Adrenal gland (tissue), 12 donors: Measurements from ENCODE around the gene SEPTIN8. TPM values are rescaled to one million over a fixed set of nuclear protein-coding genes. Genes with fewer than 3 reads are reported as not detected.
A peak's percentile ranks its signal among the peaks of the same experiment; 100 is the strongest.

Experiments
- DNase-seq, 7 donors: peaks; one replicate each; pipeline ENCODE4 v3.0.0-alpha.2; 2019 to 2020
- H3K27ac ChIP-seq, 5 donors: fragments of 200-600 bp; sonication (generic) in 4 of 5; 1 replicate in 3 of 5; 2 replicates in 2 of 5; pipeline versions ENCODE4 v1.5.1 to v1.8.0; 2016 to 2020; ENCODE audit warnings: mild to moderate bottlenecking in 1 of 5
- H3K27me3 ChIP-seq: fragments of 200-600 bp; 2 replicates; pipeline ENCODE4 v1.8.0; 2021
- H3K36me3 ChIP-seq, 2 donors: fragments of 200-600 bp; replicated peaks in 1 of 2; 1 replicate in 1 of 2; 2 replicates in 1 of 2; pipeline versions ENCODE4 v1.5.1 to v1.8.0; 2018 to 2022
- H3K4me1 ChIP-seq, 2 donors: fragments of 200-600 bp; replicated peaks in 1 of 2; 1 replicate in 1 of 2; 2 replicates in 1 of 2; pipeline versions ENCODE4 v1.5.1 to v1.8.0; 2018 to 2021
- H3K4me3 ChIP-seq, 4 donors: fragments of 200-600 bp; sonication (generic) in 3 of 4; one replicate each; pipeline ENCODE4 v1.5.1; 2016 to 2018
- H3K9me3 ChIP-seq, 3 donors: fragments of 200-600 bp; sonication (generic) in 1 of 3; replicated peaks in 1 of 3; 1 replicate in 2 of 3; 2 replicates in 1 of 3; pipeline versions ENCODE4 v1.5.1 to v1.8.0; 2016 to 2021
- POLR2A ChIP-seq, 2 donors: fragments of 450-650 bp; IDR thresholded peaks; one replicate each; pipeline ENCODE4 v1.6.1; 2017; ENCODE audit warnings: antibody characterized with exemption in 2 of 2, mild to moderate bottlenecking in 2 of 2, moderate library complexity in 1 of 2
- WGBS, 4 donors: extraction: QIAGEN DNeasy Blood & Tissue Kit in 2 of 4; methylation state at CpG; one replicate each; pipeline versions ENCODE4 v1.1.5 to v1.1.7; 2013 to 2017; 5-methylcytosine and 5-hydroxymethylcytosine counted together
- intact Hi-C, 2 donors: fragments of 100-400 bp; cut with DNase I; formaldehyde crosslinking; loops; one replicate each; pipeline versions ENCODE4 v1.14.1 to v1.15.0; 2022 to 2023
- polyA plus RNA-seq, 3 donors: library from polyadenylated mRNA; stranded (reverse); fragments of 200-250 nt in 2 of 3; fragments of 350-450 nt in 1 of 3; fragmentation: Illumina TruSeq in 1 of 3; extraction: RNeasy Lipid Tissue Mini Kit (QIAGEN cat#74804) in 1 of 3; gene quantifications; one replicate each; pipeline ENCODE4 v1.2.3, GENCODE V29; 2013 to 2014
- total RNA-seq, 9 donors: library from RNA; depleted of rRNA in 4 of 9; stranded (reverse); fragments of >200 nt in 4 of 9; fragments of 120-200 nt in 1 of 9; fragmentation: NEBNext Ultra II Directional in 1 of 9; extraction: Animal tissue kit (Norgen Biotek cat#: 25700) in 1 of 9; gene quantifications; one replicate each; pipeline versions ENCODE4 v1.1.0 to v1.2.4, GENCODE V29; 2013 to 2023
- TF ChIP-seq, protein P1 (sequence below), 6 experiments: fragments of 450-650 bp in 4 of 6; fragments of 200-600 bp in 2 of 6; sonication (generic) in 1 of 6; IDR thresholded peaks; 1 replicate in 5 of 6; 2 replicates in 1 of 6; pipeline versions ENCODE4 v1.5.1 to v1.8.0; 2016 to 2021; ENCODE audit warnings: antibody characterized with exemption in 6 of 6, mild to moderate bottlenecking in 2 of 6, moderate library complexity in 1 of 6
- donor health status: healthy with polysubstance abuse.
- donor health status: Bipolar disorder and iron deficiency.
- donor health status: DM: yes; HTN: yes; CAD: no.
- donor health status: DM: no; HTN: no; CAD: no.
- donor health status: DM: no; HTN: no; CAD: no.
- donor health status: DM: yes; HTN: yes; CAD: no.

The SEPTIN8 gene
- total and polyA plus RNA-seq, 12 donors, result 9.7 to 36.2 (median 24.3) TPM

DNA sequence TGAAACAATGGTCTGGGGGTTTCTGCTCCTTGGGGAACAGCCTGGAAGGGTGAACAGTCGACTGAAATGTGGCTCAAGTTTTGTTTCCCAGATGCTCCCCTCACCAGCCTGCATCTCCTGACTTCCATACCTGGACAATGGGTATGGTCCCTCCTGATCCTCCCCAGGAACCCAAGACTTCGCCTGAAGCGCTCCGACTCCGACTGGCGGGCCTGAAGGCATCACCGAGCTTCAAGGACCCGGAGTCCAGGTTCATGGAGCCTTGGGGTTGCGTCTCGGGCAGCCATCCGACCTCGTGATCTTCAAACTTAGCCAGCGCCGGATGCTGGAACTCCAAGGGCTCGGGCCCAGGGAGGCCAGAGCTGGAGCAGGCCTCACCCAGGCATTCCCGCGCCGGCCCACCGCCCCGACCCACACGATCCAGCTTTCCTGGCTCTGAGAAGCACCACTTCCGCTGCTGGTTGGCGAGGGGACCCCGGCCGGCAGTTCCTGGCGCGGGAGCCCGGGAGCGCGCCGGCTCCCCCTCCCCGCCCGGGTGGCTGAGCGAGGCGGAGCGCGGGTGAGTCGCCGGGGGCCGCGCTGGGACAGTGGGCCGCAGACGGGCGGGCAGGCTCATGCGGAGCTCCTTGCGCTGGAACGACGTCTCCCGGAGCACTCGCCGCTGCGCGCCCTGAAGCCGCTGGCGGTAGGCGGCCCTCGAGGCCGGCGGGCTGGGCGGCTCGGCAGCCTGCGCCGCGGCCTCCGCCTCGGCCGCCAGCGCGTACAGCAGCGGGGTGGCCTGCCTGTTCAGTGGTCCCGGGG lies 48.2 kb upstream of the SEPTIN8 start:
- no peak overlapping the region for H3K4me3 ChIP-seq
- intact Hi-C loops, result no loop called here
- H3K9me3 ChIP-seq, result no peaks in the 10 kb centered on the region
- peaks cover 7 to 16% of the 10 kb centered on the region in 2 donors for H3K4me1 ChIP-seq
- 61 to 93% (median 71%) methylated on average over 3 to 71 of the region's 71 CpGs for WGBS, 4 donors
- no peak overlapping the region for H3K27ac ChIP-seq
- no peaks in the 10 kb centered on the region for H3K27me3 ChIP-seq
- DNase-seq, result no peak
- TF ChIP-seq POLR2A (IDR thresholded peaks at IDR 0.05), result no peak
- TF ChIP-seq, protein P1, sequence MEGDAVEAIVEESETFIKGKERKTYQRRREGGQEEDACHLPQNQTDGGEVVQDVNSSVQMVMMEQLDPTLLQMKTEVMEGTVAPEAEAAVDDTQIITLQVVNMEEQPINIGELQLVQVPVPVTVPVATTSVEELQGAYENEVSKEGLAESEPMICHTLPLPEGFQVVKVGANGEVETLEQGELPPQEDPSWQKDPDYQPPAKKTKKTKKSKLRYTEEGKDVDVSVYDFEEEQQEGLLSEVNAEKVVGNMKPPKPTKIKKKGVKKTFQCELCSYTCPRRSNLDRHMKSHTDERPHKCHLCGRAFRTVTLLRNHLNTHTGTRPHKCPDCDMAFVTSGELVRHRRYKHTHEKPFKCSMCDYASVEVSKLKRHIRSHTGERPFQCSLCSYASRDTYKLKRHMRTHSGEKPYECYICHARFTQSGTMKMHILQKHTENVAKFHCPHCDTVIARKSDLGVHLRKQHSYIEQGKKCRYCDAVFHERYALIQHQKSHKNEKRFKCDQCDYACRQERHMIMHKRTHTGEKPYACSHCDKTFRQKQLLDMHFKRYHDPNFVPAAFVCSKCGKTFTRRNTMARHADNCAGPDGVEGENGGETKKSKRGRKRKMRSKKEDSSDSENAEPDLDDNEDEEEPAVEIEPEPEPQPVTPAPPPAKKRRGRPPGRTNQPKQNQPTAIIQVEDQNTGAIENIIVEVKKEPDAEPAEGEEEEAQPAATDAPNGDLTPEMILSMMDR (IDR thresholded peaks at IDR 0.05), result no peak
- H3K36me3 ChIP-seq, result no peaks in the 10 kb centered on the region

DNA sequence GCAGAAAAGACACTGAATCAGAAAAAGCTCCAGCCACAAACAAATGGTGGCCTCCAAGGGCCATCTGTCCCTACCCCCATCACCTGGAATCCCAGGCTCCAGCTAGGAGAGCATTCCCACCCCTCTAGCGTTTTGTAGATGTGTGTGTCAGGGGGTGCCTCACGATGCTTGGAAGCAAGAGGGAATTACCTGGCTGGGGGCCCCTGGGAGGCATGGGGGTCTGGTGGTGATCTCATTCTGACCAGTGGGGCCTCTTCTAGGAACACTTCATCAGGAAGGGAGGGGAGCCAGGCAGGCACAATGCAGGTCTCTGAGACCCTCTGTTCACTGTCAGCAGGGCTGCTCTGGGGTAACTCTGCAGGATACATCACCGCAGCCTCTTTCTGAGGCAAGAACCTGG lies 47.4 kb upstream of the SEPTIN8 start:
- intact Hi-C loops, result loop anchor here in 1 of 2 donors (5.0 kb wide), 1 partner anchor 297 kb away; no protein-coding TSS in a partner anchor
- no peaks in the 10 kb centered on the region for H3K36me3 ChIP-seq
- no peaks in the 10 kb centered on the region for H3K9me3 ChIP-seq
- TF ChIP-seq, protein P1 (IDR thresholded peaks at IDR 0.05), result no peak
- no peak for TF ChIP-seq POLR2A (IDR thresholded peaks at IDR 0.05)
- no peak for DNase-seq
- no peaks in the 10 kb centered on the region for H3K27me3 ChIP-seq
- H3K4me1 ChIP-seq, result peaks cover 3 to 12% of the 10 kb centered on the region in 2 donors
- no peak overlapping the region for H3K27ac ChIP-seq
- WGBS, 4 donors, result 95 to 100% (median 99%) methylated on average over 3 of the region's 3 CpGs
- H3K4me3 ChIP-seq, result no peak overlapping the region

DNA sequence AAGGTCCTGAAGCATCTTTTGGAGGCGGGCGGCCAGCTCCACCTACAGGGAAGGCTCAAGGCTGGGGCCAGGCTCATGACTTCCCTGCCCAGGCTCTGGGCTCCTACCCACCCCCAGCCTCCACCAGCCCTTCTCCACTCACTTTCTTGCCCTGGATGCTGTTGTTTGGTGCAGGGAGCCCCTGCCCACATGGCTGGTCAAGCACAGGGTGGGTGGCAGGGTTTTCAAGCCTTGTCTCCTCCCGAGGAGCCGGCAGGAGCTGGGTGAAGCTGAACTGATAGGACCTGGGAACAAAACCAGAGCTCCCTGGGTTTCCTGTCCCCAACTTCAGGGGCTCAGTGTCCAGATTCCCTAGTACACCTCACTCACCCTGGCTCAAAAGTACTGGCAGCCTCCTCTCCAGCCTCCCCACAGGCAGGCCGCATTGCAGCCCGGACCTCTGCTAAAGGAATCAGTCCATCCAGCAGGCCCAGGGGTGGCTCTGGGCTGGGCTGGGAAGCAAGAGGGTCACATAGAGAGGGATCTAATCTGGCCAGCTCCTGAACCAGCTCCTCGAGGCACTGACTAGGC lies 46.5 kb upstream of the SEPTIN8 start:
- WGBS, 4 donors, result 83 to 93% (median 87%) methylated on average over 3 to 7 of the region's 7 CpGs
- Histone ChIP-seq H3K27ac (peak overlapping the region in 2 of 5 donors; percentile 57 to 62), H3K36me3 (no peaks in the 10 kb centered on the region)

More for the DNA sequence above, 46.5 kb upstream of the SEPTIN8 start:
- peaks cover 0 to 11% of the 10 kb centered on the region in 2 donors for H3K4me1 ChIP-seq
- no peaks in the 10 kb centered on the region for H3K27me3 ChIP-seq
- intact Hi-C loops, result loop anchor here in 1 of 2 donors (5.0 kb wide), 1 partner anchor 296 kb away; no protein-coding TSS in a partner anchor
- TF ChIP-seq POLR2A (IDR thresholded peaks at IDR 0.05), result no peak
- TF ChIP-seq, protein P1 (IDR thresholded peaks at IDR 0.05), result no peak
- DNase-seq, result no peak
- H3K4me3 ChIP-seq, result peak overlapping the region in 1 of 4 donors; percentile 47
- H3K9me3 ChIP-seq, result no peaks in the 10 kb centered on the region
